Stomach (tissue), 4 donors: ENCODE results near the gene RNF213.

Experiments
- CTCF ChIP-seq, 7 experiments: fragments of 450-650 bp in 4 of 7; fragments of 200-600 bp in 3 of 7; sonication (generic) in 3 of 7; IDR thresholded peaks; one replicate each; pipeline ENCODE4 v1.5.1; 2016 to 2019; ENCODE audit warnings: antibody characterized with exemption in 7 of 7, control low read depth in 2 of 7, mild to moderate bottlenecking in 1 of 7
- EP300 ChIP-seq: sonication (generic); formaldehyde crosslinking; IDR thresholded peaks from one replicate; pipeline ENCODE4 v1.6.1; 2017; ENCODE audit warnings: antibody characterized with exemption
- POLR2A ChIP-seq, 4 donors: fragments of 450-650 bp; IDR thresholded peaks; one replicate each; pipeline ENCODE4 v1.6.1; 2016; ENCODE audit warnings: antibody characterized with exemption in 4 of 4, control low read depth in 2 of 4, mild to moderate bottlenecking in 1 of 4, moderate library complexity in 1 of 4

DNA sequence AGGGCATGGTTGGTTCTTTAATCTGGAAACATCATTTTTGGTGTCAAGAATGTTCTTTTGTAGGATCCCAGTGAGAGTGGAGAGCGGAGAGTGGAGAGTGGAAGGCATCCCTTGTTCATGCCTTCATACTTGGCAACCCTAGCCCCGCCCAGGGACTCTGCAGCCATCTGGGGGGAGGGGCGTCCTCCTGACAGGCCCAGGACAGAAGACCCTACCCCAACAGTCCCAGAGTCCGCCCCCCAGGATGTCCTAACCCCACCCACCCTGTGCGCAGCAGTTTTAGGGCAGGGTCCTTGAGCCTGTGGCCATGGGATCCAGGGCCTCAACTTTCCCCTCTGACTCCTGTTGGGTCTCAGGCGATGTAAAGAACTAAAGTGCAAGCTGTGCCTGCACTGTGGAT is 36.0 kb upstream of the RNF213 start:
- no peak for TF ChIP-seq CTCF (IDR thresholded peaks at IDR 0.05)
- TF ChIP-seq EP300, result no peak
- TF ChIP-seq POLR2A (IDR thresholded peaks at IDR 0.05), result no peak
